ENCODE results near the gene SF3B2. TPM values are rescaled to one million over a fixed set of nuclear protein-coding genes. Genes with fewer than 3 reads are reported as not detected.

SF3B2 gene
- total and polyA plus RNA-seq, 8 donors = 64.4 to 118 (median 83.3) TPM

DNA sequence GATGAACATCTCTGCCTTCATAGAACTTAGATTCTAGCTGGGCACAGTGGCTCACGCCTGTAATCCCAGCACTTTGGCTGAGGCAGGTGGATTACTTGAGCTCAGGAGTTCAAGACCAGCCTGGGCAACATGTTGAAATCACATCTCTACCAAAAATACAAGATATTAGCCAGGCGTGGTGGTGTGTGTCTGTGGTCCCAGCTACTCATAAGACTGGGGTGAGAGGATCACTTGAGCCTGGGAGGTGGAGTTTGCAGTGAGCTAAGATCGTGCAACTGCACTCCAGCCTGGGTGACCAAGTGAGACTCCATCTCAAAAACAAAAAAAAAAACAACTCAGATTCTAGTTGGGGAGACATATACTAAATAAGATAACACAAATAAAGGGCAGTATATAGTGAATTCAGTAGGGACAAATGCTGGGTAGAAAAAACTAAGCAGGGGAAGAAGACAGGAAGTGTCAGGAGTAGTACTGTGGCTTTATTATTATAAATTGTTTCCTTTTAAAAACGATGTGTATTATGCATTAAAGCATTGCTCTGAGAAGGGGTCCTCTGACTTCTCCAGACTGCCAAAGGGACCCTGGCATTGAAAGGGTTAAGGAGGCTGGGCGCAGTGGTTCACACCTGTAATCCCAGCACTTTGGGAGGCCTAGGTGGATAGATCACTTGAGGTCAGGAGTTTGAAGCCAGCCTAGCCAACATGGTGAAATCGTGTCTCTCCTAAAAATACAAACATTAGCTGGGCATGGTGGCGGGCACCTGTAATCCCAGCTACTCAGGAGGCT, 64.6 kb downstream of the SF3B2 start:
- Histone ChIP-seq H3K27ac (no peak overlapping the region), H3K36me3 (no peaks in the 10 kb centered on the region), H3K4me3 (no peak overlapping the region), H3K4me1 (peaks cover 12 to 72% (median 26%) of the 10 kb centered on the region in 3 donors), H3K27me3 (no peaks in the 10 kb centered on the region), H3K9me3 (no peaks in the 10 kb centered on the region)
- no peak for ATAC-seq
- intact Hi-C loops (cut with DNase I) = no loop called here
- no peak for DNase-seq
- WGBS, 2 donors = 68 to 80% methylated on average over 7 of the region's 7 CpGs
- TF ChIP-seq, protein P1, sequence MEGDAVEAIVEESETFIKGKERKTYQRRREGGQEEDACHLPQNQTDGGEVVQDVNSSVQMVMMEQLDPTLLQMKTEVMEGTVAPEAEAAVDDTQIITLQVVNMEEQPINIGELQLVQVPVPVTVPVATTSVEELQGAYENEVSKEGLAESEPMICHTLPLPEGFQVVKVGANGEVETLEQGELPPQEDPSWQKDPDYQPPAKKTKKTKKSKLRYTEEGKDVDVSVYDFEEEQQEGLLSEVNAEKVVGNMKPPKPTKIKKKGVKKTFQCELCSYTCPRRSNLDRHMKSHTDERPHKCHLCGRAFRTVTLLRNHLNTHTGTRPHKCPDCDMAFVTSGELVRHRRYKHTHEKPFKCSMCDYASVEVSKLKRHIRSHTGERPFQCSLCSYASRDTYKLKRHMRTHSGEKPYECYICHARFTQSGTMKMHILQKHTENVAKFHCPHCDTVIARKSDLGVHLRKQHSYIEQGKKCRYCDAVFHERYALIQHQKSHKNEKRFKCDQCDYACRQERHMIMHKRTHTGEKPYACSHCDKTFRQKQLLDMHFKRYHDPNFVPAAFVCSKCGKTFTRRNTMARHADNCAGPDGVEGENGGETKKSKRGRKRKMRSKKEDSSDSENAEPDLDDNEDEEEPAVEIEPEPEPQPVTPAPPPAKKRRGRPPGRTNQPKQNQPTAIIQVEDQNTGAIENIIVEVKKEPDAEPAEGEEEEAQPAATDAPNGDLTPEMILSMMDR (IDR thresholded peaks at IDR 0.05) = no peak
- no peak for FAIRE-seq

DNA sequence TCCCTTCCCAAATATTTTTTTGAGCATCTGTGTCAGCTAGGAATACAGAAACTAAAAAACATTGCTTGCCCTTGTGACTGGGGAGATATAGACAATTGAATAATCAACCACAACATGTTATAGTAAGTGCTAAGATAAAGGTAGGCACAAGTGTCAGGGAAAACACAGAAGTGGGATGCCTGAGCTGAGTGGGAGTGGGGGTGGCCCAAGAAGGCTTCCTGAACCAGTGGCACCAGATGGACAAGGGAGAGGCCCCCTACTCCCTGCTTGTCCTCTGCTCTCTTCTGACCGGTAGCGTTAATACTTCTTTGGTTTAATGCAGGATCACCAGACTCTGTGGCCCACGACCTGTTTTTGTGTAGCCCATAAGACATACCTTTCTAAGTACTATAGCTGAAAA, 66.7 kb downstream of the SF3B2 start:
- no peak for ATAC-seq
- intact Hi-C loops (cut with DNase I) = no loop called here

More for the DNA sequence above, 66.7 kb downstream of the SF3B2 start:
- H3K36me3 ChIP-seq = no peaks in the 10 kb centered on the region
- no peaks in the 10 kb centered on the region for H3K27me3 ChIP-seq
- H3K4me1 ChIP-seq = peaks cover 12 to 52% (median 26%) of the 10 kb centered on the region in 3 donors
- DNase-seq (no peak), FAIRE-seq (no peak)
- TF ChIP-seq, protein P1 (IDR thresholded peaks at IDR 0.05) = no peak
- no peaks in the 10 kb centered on the region for H3K9me3 ChIP-seq
- H3K27ac ChIP-seq = peak overlapping the region; percentile 12 to 78 (median 47)
- WGBS, 2 donors = 64 to 65% methylated on average over 3 of the region's 3 CpGs
- H3K4me3 ChIP-seq = no peak overlapping the region

Other genes starting within 250 kb of the SF3B2 start
- gene SNX32, start 218.4 kb upstream of the SF3B2 start, total RNA-seq = under 1 TPM in 4 of 6 donors, not detected in 2; 0.12 to 0.75 (median 0.43) TPM
- under 1 TPM; 0.23 to 0.30 TPM for gene SNX32, start 218.4 kb upstream of the SF3B2 start, polyA plus RNA-seq
- gene CFL1, start 194.2 kb upstream of the SF3B2 start, total RNA-seq = 100 to 1,000 TPM in 4 of 6 donors, 10 to 100 TPM in 2; 87.8 to 311 (median 148) TPM
- 100 to 1,000 TPM; 164 to 231 TPM for gene CFL1, start 194.2 kb upstream of the SF3B2 start, polyA plus RNA-seq
- gene MUS81, start 191.9 kb upstream of the SF3B2 start, total RNA-seq = 10 to 100 TPM; 12.7 to 29.5 (median 18.0) TPM
- gene MUS81, start 191.9 kb upstream of the SF3B2 start, polyA plus RNA-seq = 10 to 100 TPM; 60.7 to 62.6 TPM
- gene EFEMP2, start 179.6 kb upstream of the SF3B2 start, total RNA-seq = 10 to 100 TPM; 11.3 to 40.6 (median 14.9) TPM
- gene EFEMP2, start 179.6 kb upstream of the SF3B2 start, polyA plus RNA-seq = 10 to 100 TPM; 38.3 to 51.0 TPM
- gene CTSW, start 172.5 kb upstream of the SF3B2 start, total RNA-seq = under 1 TPM in 5 of 6 donors, not detected in 1; 0.14 to 0.72 (median 0.46) TPM
- gene CTSW, start 172.5 kb upstream of the SF3B2 start, polyA plus RNA-seq = under 1 TPM; 0.31 to 0.65 TPM
- 10 to 100 TPM; 18.0 to 28.5 (median 22.7) TPM for gene FIBP, start 163.9 kb upstream of the SF3B2 start, total RNA-seq
- 10 to 100 TPM; 35.0 to 56.2 TPM for gene FIBP, start 163.9 kb upstream of the SF3B2 start, polyA plus RNA-seq
- gene CCDC85B, start 161.7 kb upstream of the SF3B2 start, total RNA-seq = 10 to 100 TPM in 3 of 6 donors, 1 to 10 TPM in 3; 7.7 to 18.9 (median 10.1) TPM
- 10 to 100 TPM; 13.8 to 22.4 TPM for gene CCDC85B, start 161.7 kb upstream of the SF3B2 start, polyA plus RNA-seq
- 1 to 10 TPM in 1 of 6 donors, under 1 TPM in 5; 0.19 to 1.2 (median 0.45) TPM for gene FOSL1, start 152.0 kb upstream of the SF3B2 start, total RNA-seq
- 1 to 10 TPM; 2.2 to 4.3 TPM for gene FOSL1, start 152.0 kb upstream of the SF3B2 start, polyA plus RNA-seq
- 10 to 100 TPM; 10.2 to 19.4 (median 13.4) TPM for gene C11orf68, start 133.3 kb upstream of the SF3B2 start, total RNA-seq
- 10 to 100 TPM; 14.3 to 20.8 TPM for gene C11orf68, start 133.3 kb upstream of the SF3B2 start, polyA plus RNA-seq
- gene DRAP1, start 132.9 kb upstream of the SF3B2 start, total RNA-seq = 10 to 100 TPM; 20.4 to 31.7 (median 25.1) TPM
- gene DRAP1, start 132.9 kb upstream of the SF3B2 start, polyA plus RNA-seq = 10 to 100 TPM; 58.5 to 58.8 TPM
- under 1 TPM in 1 of 6 donors, not detected in 5; 0.19 TPM for gene TSGA10IP, start 106.9 kb upstream of the SF3B2 start, total RNA-seq
- not detected for gene TSGA10IP, start 106.9 kb upstream of the SF3B2 start, polyA plus RNA-seq
- gene SART1, start 90.6 kb upstream of the SF3B2 start, total RNA-seq = 10 to 100 TPM; 19.2 to 28.2 (median 22.0) TPM
- 10 to 100 TPM; 73.9 to 98.5 TPM for gene SART1, start 90.6 kb upstream of the SF3B2 start, polyA plus RNA-seq
- gene EIF1AD, start 50.2 kb upstream of the SF3B2 start, total RNA-seq = 10 to 100 TPM in 5 of 6 donors, 1 to 10 TPM in 1; 9.5 to 16.0 (median 12.2) TPM
- 10 to 100 TPM; 11.6 to 14.0 TPM for gene EIF1AD, start 50.2 kb upstream of the SF3B2 start, polyA plus RNA-seq
- gene BANF1, start 49.9 kb upstream of the SF3B2 start, total RNA-seq = 10 to 100 TPM; 47.5 to 99.0 (median 77.4) TPM
- gene BANF1, start 49.9 kb upstream of the SF3B2 start, polyA plus RNA-seq = 100 to 1,000 TPM; 107 to 146 TPM
- gene CST6, start 40.4 kb upstream of the SF3B2 start, total RNA-seq = under 1 TPM in 3 of 6 donors, not detected in 3; 0.22 to 0.94 (median 0.64) TPM
- gene CST6, start 40.4 kb upstream of the SF3B2 start, polyA plus RNA-seq = under 1 TPM in 1 of 2 donors, not detected in 1; 0.80 TPM
- gene CATSPER1, start 25.9 kb upstream of the SF3B2 start, total RNA-seq = under 1 TPM in 2 of 6 donors, not detected in 4; 0.06 to 0.41 TPM
- under 1 TPM; 0.27 to 0.38 TPM for gene CATSPER1, start 25.9 kb upstream of the SF3B2 start, polyA plus RNA-seq
- under 1 TPM in 5 of 6 donors, not detected in 1; 0.20 to 0.83 (median 0.43) TPM for gene GAL3ST3, start 3.2 kb upstream of the SF3B2 start, total RNA-seq
- gene GAL3ST3, start 3.2 kb upstream of the SF3B2 start, polyA plus RNA-seq = 1 to 10 TPM in 1 of 2 donors, under 1 TPM in 1; 0.27 to 1.8 TPM
- gene PACS1, start 17.9 kb downstream of the SF3B2 start, total RNA-seq = 10 to 100 TPM; 19.6 to 61.0 (median 28.8) TPM
- gene PACS1, start 17.9 kb downstream of the SF3B2 start, polyA plus RNA-seq = 10 to 100 TPM; 16.9 to 27.1 TPM
- gene KLC2, start 205.3 kb downstream of the SF3B2 start, total RNA-seq = 10 to 100 TPM in 2 of 6 donors, 1 to 10 TPM in 4; 7.7 to 15.8 (median 9.4) TPM
- gene KLC2, start 205.3 kb downstream of the SF3B2 start, polyA plus RNA-seq = 10 to 100 TPM; 23.3 to 35.4 TPM
- 10 to 100 TPM; 36.8 to 61.9 (median 49.7) TPM for gene RAB1B, start 216.3 kb downstream of the SF3B2 start, total RNA-seq
- gene RAB1B, start 216.3 kb downstream of the SF3B2 start, polyA plus RNA-seq = 10 to 100 TPM; 92.0 to 96.2 TPM
- 1 to 10 TPM in 5 of 6 donors, under 1 TPM in 1; 0.83 to 6.8 (median 1.9) TPM for gene CNIH2, start 225.8 kb downstream of the SF3B2 start, total RNA-seq
- 10 to 100 TPM in 1 of 2 donors, 1 to 10 TPM in 1; 8.0 to 34.3 TPM for gene CNIH2, start 225.8 kb downstream of the SF3B2 start, polyA plus RNA-seq
- 10 to 100 TPM; 39.7 to 64.9 (median 49.1) TPM for gene YIF1A, start 236.8 kb downstream of the SF3B2 start, total RNA-seq
- gene YIF1A, start 236.8 kb downstream of the SF3B2 start, polyA plus RNA-seq = 100 to 1,000 TPM in 1 of 2 donors, 10 to 100 TPM in 1; 82.7 to 112 TPM
- under 1 TPM; 0.49 to 0.79 (median 0.72) TPM for gene TMEM151A, start 239.5 kb downstream of the SF3B2 start, total RNA-seq
- gene TMEM151A, start 239.5 kb downstream of the SF3B2 start, polyA plus RNA-seq = 1 to 10 TPM; 1.6 to 4.4 TPM